GM12878 (cell line): ENCODE data around the gene RINT1. TPM values are rescaled to one million over a fixed set of nuclear protein-coding genes. Genes with fewer than 3 reads are reported as not detected.

Source experiments
- ATAC-seq: fragments of 200-7000 bp; cut with Tn5 transposase; 3 replicates; pipeline ENCODE4 v1.9.1; 2020; ENCODE audit warnings: mild to moderate bottlenecking, moderate library complexity
- BruUV-seq: library from RNA; stranded (reverse); fragments of 400-500 nt; replicated peaks from 2 replicates; lab custom pipeline; 2021; lab: Mats Ljungman, UMichigan
- CTCF ChIA-PET: fragments of 300-600 bp; sonication (Branson Sonifier 250); formaldehyde crosslinking; extraction: SDS; loops from one replicate; lab custom pipeline; 2021; ENCODE audit warnings: inconsistent platforms; lab: Yijun Ruan, JAX
- POLR2A ChIA-PET: fragments of 350-600 bp; formaldehyde crosslinking; extraction: SDS; loops from one replicate; lab custom pipeline; 2021; ENCODE audit warnings: inconsistent platforms; lab: Charles Lee
- RAD21 ChIA-PET: fragments of 300-600 bp; sonication (Branson Sonifier 250); formaldehyde crosslinking; loops from one replicate; lab custom pipeline; 2023; ENCODE audit warnings: antibody characterized with exemption; ENCODE audit not compliant: unreplicated experiment; lab: Charles Lee
- SMC1A ChIA-PET: fragments of 300-600 bp; sonication (Branson Sonifier 250); formaldehyde crosslinking; loops from one replicate; lab custom pipeline; 2023; ENCODE audit not compliant: unreplicated experiment, uncharacterized antibody; lab: Charles Lee
- DNase-seq: peaks from one replicate; pipeline ENCODE4 v3.0.0-alpha.2; 2011; ENCODE audit warnings: low read depth, low spot score
- FAIRE-seq: peaks from 3 replicates; lab custom pipeline; 2011; peaks lifted over from hg19 to GRCh38; lab: Jason Lieb, UNC
- H2AFZ ChIP-seq: 2 replicates; pipeline ENCODE4 v1.6.0; 2011; ENCODE audit warnings: low read depth, low read length, control low read depth; ENCODE audit not compliant: control insufficient read depth
- H3K27ac ChIP-seq: 2 replicates; pipeline ENCODE4 v1.5.1; 2011; ENCODE audit warnings: control low read depth; ENCODE audit not compliant: control insufficient read depth, insufficient read depth
- H3K27me3 ChIP-seq, 2 experiments: replicated peaks in 1 of 2; 2 replicates each; pipeline versions ENCODE4 v1.6.0 to v1.6.1; 2011; ENCODE audit warnings: low read length in 1 of 2; ENCODE audit not compliant: control insufficient read depth in 2 of 2, insufficient read depth in 2 of 2
- H3K36me3 ChIP-seq, 2 experiments: 2 replicates each; pipeline ENCODE4 v1.5.1; 2011; ENCODE audit warnings: low read length in 1 of 2; ENCODE audit not compliant: control insufficient read depth in 2 of 2, insufficient read depth in 2 of 2
- H3K4me1 ChIP-seq: 2 replicates; pipeline ENCODE4 v1.6.1; 2011; ENCODE audit warnings: mild to moderate bottlenecking, low read length, moderate library complexity, mixed read lengths; ENCODE audit not compliant: control insufficient read depth, insufficient read depth
- H3K4me2 ChIP-seq: 2 replicates; pipeline ENCODE4 v1.6.0; 2011; ENCODE audit warnings: control low read depth; ENCODE audit not compliant: control insufficient read depth, insufficient read depth
- H3K4me3 ChIP-seq: fragments of 200-600 bp; sonication (generic); 2 replicates; pipeline ENCODE4 v1.5.1; 2016
- H3K79me2 ChIP-seq: 2 replicates; pipeline ENCODE4 v1.6.0; 2011; ENCODE audit warnings: low read length; ENCODE audit not compliant: control insufficient read depth, insufficient read depth
- H3K9ac ChIP-seq: 2 replicates; pipeline ENCODE4 v1.8.0; 2011; ENCODE audit warnings: low read length, control low read depth, mixed read lengths; ENCODE audit not compliant: control insufficient read depth, insufficient read depth
- H3K9me3 ChIP-seq: replicated peaks from 3 replicates; pipeline ENCODE4 v1.5.1; 2011; ENCODE audit warnings: mild to moderate bottlenecking, low read length; ENCODE audit not compliant: control insufficient read depth, insufficient read depth
- H4K20me1 ChIP-seq: 2 replicates; pipeline ENCODE4 v1.6.0; 2011; ENCODE audit not compliant: control insufficient read depth, insufficient read depth
- KAT2A ChIP-seq: conservative IDR thresholded peaks from 2 replicates; pipeline ENCODE4 v1.6.1; 2011; ENCODE audit warnings: low read depth, low read length; ENCODE audit not compliant: control insufficient read depth
- KDM1A ChIP-seq: fragments of 200-600 bp; sonication (generic); IDR thresholded peaks from 2 replicates; pipeline ENCODE4 v1.6.1; 2016; ENCODE audit warnings: borderline replicate concordance
- SUPT20H ChIP-seq: IDR thresholded peaks from 2 replicates; pipeline ENCODE4 v1.6.1; 2011; ENCODE audit warnings: low read depth, mild to moderate bottlenecking, low read length, moderate library complexity, borderline replicate concordance; ENCODE audit not compliant: control insufficient read depth
- TAF1 ChIP-seq: IDR thresholded peaks from 2 replicates; pipeline ENCODE4 v1.6.1; 2011; ENCODE audit warnings: mild to moderate bottlenecking, low read depth, low read length, borderline replicate concordance
- TCF12 ChIP-seq: IDR thresholded peaks from 2 replicates; pipeline ENCODE4 v1.6.1; 2011; ENCODE audit warnings: low read depth, mild to moderate bottlenecking, low read length
- YBX1 ChIP-seq: fragments of 450-650 bp; IDR thresholded peaks from 2 replicates; pipeline ENCODE4 v1.6.1; 2016; ENCODE audit warnings: antibody characterized with exemption
- WGBS: methylation state at CpG from one replicate; pipeline ENCODE4 v1.1.6; 2016; ENCODE audit warnings: low lambda C conversion rate; ENCODE audit not compliant: insufficient replicate concordance, insufficient coverage; ENCODE audit errors: missing lambda C conversion rate; 5-methylcytosine and 5-hydroxymethylcytosine counted together
- in situ Hi-C: fragments of 300-500 bp; cut with MboI; formaldehyde crosslinking; loops from 9 replicates; pipeline ENCODE4 v1.14.3; 2018; ENCODE audit warnings: mixed read lengths
- intact Hi-C: fragments of 100-400 bp; cut with micrococcal nuclease; formaldehyde crosslinking; loops from one replicate; pipeline ENCODE4 v1.14.2; 2022; ENCODE audit not compliant: unreplicated experiment
- polyA plus RNA-seq, 11 experiments: library from polyadenylated mRNA; depleted of rRNA in 4 of 11; unstranded in 6 of 11; stranded (reverse) in 5 of 11; fragments of >200 nt; fragmentation: Nextera tagmentation in 4 of 11; fragmentation: Illumina TruSeq in 1 of 11; extraction: Ambion mirVana in 4 of 11; extraction: Trizol in 1 of 11; gene quantifications; 1 replicate in 1 of 11; 2 replicates in 10 of 11; pipeline versions ENCODE4 v1.2.1 to v1.2.3, GENCODE V29; 2011 to 2016; ENCODE audit warnings: inconsistent platforms in 2 of 11, missing spikeins in 2 of 11, low read depth in 1 of 11
- total RNA-seq, 4 experiments: library from RNA; depleted of rRNA in 3 of 4; stranded (reverse); fragments of >200 nt in 3 of 4; fragmentation: Illumina TruSeq in 1 of 4; extraction: Trizol in 1 of 4; gene quantifications; 2 replicates each; pipeline versions ENCODE4 v1.2.1 to v1.2.3, GENCODE V29; 2013 to 2021
- TF ChIP-seq, protein P1 (sequence below): fragments of 450-650 bp; IDR thresholded peaks from 2 replicates; pipeline ENCODE4 v1.6.1; 2017; ENCODE audit warnings: mild to moderate bottlenecking, moderate library complexity
- TF ChIP-seq, protein P2 (sequence below): IDR thresholded peaks from 2 replicates; pipeline ENCODE4 v1.6.1; 2011; ENCODE audit warnings: borderline replicate concordance, low read depth, mild to moderate bottlenecking, moderate library complexity, low read length; ENCODE audit not compliant: insufficient read depth, poor library complexity, severe bottlenecking
- TF ChIP-seq, protein P3 (sequence below): fragments of 450-650 bp; conservative IDR thresholded peaks from 2 replicates; pipeline ENCODE4 v1.6.1; 2017; ENCODE audit warnings: mild to moderate bottlenecking, moderate library complexity
- TF ChIP-seq, protein P4 (sequence below): fragments of 450-650 bp; IDR thresholded peaks from 2 replicates; pipeline ENCODE4 v1.6.1; 2018; ENCODE audit warnings: mild to moderate bottlenecking, low read depth, moderate library complexity; ENCODE audit not compliant: partially characterized antibody

Gene RINT1
- total and polyA plus RNA-seq, 10 of the 15 experiments (the other 5 are each of a cell fraction or from before 2014, with no cell fraction given) = 6.7 to 32.3 (median 17.3) TPM

DNA sequence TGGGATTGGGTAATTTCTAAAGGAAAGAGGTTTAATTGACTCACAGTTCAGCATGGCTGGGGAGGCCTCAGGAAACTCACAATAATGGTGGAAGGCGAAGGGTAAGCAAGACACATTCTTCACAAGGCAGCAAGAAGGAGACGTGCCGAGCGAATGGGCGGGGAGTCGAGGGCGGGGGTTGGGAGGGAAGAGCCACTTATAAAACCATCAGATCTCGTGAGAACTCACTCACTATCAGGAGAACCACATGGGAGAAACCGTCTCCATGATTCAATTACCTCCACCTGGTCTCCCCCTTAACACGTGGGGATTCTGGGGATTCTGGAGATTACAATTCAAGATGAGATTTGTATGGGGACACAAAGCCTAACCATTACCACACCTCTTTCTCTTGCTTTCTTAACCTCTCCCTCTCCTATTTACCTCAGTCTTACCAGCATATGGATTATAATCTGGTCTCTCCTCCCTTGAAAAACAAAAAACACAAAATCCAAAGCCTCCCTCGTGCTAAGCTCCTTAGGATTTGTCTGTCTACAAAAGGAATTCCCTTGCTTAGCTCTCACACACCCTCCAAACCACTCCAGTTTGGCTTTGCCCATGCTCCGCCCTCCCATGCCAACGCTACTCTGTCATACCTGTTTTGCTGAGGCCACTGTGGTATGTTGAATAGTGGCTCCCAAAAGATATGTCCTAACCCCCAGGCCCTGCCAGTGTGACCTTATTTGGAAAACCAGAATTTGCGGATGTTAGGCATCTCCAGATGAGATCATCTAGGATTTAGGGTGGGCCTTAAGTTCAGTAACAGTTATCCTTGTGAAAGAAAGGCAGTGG lies 68.9 kb downstream of the RINT1 start:
- 69% methylated on average over 14 of the region's 14 CpGs for WGBS
- H3K4me1 ChIP-seq = no peaks in the 10 kb centered on the region
- SMC1A ChIA-PET = no interaction called here
- RAD21 ChIA-PET = no interaction called here
- no peak overlapping the region for H3K27ac ChIP-seq
- FAIRE-seq (no peak), DNase-seq (no peak), ATAC-seq (no peak)
- H3K4me2 ChIP-seq = no peak overlapping the region
- H3K4me3 ChIP-seq = no peak overlapping the region
- in situ Hi-C loops (no loop called here), intact Hi-C loops (no loop called here)
- H3K27me3 ChIP-seq = peaks cover 0 to 2% of the 10 kb centered on the region in 2 experiments; a peak in 1 of 4 replicates
- H4K20me1 ChIP-seq = no peaks in the 10 kb centered on the region
- no peaks in the 10 kb centered on the region for H3K36me3 ChIP-seq
- H3K9ac ChIP-seq = no peak overlapping the region
- no peaks in the 10 kb centered on the region for H3K79me2 ChIP-seq
- POLR2A ChIA-PET = no interaction called here
- CTCF ChIA-PET = no interaction called here
- BruUV-seq = no TSS peak
- no peak overlapping the region for H2AFZ ChIP-seq
- no peaks in the 10 kb centered on the region for H3K9me3 ChIP-seq
- TF ChIP-seq SUPT20H = no peak
- TF ChIP-seq, protein P1, sequence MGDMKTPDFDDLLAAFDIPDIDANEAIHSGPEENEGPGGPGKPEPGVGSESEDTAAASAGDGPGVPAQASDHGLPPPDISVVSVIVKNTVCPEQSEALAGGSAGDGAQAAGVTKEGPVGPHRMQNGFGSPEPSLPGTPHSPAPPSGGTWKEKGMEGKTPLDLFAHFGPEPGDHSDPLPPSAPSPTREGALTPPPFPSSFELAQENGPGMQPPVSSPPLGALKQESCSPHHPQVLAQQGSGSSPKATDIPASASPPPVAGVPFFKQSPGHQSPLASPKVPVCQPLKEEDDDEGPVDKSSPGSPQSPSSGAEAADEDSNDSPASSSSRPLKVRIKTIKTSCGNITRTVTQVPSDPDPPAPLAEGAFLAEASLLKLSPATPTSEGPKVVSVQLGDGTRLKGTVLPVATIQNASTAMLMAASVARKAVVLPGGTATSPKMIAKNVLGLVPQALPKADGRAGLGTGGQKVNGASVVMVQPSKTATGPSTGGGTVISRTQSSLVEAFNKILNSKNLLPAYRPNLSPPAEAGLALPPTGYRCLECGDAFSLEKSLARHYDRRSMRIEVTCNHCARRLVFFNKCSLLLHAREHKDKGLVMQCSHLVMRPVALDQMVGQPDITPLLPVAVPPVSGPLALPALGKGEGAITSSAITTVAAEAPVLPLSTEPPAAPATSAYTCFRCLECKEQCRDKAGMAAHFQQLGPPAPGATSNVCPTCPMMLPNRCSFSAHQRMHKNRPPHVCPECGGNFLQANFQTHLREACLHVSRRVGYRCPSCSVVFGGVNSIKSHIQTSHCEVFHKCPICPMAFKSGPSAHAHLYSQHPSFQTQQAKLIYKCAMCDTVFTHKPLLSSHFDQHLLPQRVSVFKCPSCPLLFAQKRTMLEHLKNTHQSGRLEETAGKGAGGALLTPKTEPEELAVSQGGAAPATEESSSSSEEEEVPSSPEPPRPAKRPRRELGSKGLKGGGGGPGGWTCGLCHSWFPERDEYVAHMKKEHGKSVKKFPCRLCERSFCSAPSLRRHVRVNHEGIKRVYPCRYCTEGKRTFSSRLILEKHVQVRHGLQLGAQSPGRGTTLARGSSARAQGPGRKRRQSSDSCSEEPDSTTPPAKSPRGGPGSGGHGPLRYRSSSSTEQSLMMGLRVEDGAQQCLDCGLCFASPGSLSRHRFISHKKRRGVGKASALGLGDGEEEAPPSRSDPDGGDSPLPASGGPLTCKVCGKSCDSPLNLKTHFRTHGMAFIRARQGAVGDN = no peak
- no peak for TF ChIP-seq TCF12
- TF ChIP-seq TAF1 = no peak
- TF ChIP-seq KDM1A = no peak
- TF ChIP-seq KAT2A = no peak
- TF ChIP-seq YBX1 = no peak
- TF ChIP-seq, protein P2, sequence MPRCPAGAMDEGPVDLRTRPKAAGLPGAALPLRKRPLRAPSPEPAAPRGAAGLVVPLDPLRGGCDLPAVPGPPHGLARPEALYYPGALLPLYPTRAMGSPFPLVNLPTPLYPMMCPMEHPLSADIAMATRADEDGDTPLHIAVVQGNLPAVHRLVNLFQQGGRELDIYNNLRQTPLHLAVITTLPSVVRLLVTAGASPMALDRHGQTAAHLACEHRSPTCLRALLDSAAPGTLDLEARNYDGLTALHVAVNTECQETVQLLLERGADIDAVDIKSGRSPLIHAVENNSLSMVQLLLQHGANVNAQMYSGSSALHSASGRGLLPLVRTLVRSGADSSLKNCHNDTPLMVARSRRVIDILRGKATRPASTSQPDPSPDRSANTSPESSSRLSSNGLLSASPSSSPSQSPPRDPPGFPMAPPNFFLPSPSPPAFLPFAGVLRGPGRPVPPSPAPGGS = no peak
- TF ChIP-seq, protein P3, sequence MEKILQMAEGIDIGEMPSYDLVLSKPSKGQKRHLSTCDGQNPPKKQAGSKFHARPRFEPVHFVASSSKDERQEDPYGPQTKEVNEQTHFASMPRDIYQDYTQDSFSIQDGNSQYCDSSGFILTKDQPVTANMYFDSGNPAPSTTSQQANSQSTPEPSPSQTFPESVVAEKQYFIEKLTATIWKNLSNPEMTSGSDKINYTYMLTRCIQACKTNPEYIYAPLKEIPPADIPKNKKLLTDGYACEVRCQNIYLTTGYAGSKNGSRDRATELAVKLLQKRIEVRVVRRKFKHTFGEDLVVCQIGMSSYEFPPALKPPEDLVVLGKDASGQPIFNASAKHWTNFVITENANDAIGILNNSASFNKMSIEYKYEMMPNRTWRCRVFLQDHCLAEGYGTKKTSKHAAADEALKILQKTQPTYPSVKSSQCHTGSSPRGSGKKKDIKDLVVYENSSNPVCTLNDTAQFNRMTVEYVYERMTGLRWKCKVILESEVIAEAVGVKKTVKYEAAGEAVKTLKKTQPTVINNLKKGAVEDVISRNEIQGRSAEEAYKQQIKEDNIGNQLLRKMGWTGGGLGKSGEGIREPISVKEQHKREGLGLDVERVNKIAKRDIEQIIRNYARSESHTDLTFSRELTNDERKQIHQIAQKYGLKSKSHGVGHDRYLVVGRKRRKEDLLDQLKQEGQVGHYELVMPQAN = no peak
- TF ChIP-seq, protein P4, sequence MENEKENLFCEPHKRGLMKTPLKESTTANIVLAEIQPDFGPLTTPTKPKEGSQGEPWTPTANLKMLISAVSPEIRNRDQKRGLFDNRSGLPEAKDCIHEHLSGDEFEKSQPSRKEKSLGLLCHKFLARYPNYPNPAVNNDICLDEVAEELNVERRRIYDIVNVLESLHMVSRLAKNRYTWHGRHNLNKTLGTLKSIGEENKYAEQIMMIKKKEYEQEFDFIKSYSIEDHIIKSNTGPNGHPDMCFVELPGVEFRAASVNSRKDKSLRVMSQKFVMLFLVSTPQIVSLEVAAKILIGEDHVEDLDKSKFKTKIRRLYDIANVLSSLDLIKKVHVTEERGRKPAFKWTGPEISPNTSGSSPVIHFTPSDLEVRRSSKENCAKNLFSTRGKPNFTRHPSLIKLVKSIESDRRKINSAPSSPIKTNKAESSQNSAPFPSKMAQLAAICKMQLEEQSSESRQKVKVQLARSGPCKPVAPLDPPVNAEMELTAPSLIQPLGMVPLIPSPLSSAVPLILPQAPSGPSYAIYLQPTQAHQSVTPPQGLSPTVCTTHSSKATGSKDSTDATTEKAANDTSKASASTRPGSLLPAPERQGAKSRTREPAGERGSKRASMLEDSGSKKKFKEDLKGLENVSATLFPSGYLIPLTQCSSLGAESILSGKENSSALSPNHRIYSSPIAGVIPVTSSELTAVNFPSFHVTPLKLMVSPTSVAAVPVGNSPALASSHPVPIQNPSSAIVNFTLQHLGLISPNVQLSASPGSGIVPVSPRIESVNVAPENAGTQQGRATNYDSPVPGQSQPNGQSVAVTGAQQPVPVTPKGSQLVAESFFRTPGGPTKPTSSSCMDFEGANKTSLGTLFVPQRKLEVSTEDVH = no peak
